Prostate gland (tissue), 2 donors: ENCODE data around the gene TTC23.

Experiments used
- CTCF ChIP-seq, 4 experiments: fragments of 200-600 bp in 2 of 4; fragments of 450-650 bp in 2 of 4; sonication (generic) in 2 of 4; IDR thresholded peaks; 1 replicate in 3 of 4; 2 replicates in 1 of 4; pipeline ENCODE4 v1.5.1; 2016 to 2019; ENCODE audit warnings: antibody characterized with exemption in 4 of 4, mild to moderate bottlenecking in 2 of 4, moderate library complexity in 2 of 4
- POLR2A ChIP-seq: fragments of 450-650 bp; IDR thresholded peaks from one replicate; pipeline ENCODE4 v1.6.1; 2016; ENCODE audit warnings: antibody characterized with exemption, mild to moderate bottlenecking

- no peak for TF ChIP-seq POLR2A
- TF ChIP-seq CTCF (IDR thresholded peaks at IDR 0.05): no peak
Measured at GRCh38 chr15:99279290-99279689, 29.9 kb upstream of the TTC23 start.
